ENCODE data around the gene MBD3L5. TPM values are rescaled to one million over a fixed set of nuclear protein-coding genes. Genes with fewer than 3 reads are reported as not detected.
"Not testable (repeated sequence)": the region's sequence is repeated elsewhere in the genome, so short reads cannot be mapped to it uniquely, and the experiment has no call there.

MBD3L5 gene
- total RNA-seq, 1 experiment from 2014 or later = not detected

DNA sequence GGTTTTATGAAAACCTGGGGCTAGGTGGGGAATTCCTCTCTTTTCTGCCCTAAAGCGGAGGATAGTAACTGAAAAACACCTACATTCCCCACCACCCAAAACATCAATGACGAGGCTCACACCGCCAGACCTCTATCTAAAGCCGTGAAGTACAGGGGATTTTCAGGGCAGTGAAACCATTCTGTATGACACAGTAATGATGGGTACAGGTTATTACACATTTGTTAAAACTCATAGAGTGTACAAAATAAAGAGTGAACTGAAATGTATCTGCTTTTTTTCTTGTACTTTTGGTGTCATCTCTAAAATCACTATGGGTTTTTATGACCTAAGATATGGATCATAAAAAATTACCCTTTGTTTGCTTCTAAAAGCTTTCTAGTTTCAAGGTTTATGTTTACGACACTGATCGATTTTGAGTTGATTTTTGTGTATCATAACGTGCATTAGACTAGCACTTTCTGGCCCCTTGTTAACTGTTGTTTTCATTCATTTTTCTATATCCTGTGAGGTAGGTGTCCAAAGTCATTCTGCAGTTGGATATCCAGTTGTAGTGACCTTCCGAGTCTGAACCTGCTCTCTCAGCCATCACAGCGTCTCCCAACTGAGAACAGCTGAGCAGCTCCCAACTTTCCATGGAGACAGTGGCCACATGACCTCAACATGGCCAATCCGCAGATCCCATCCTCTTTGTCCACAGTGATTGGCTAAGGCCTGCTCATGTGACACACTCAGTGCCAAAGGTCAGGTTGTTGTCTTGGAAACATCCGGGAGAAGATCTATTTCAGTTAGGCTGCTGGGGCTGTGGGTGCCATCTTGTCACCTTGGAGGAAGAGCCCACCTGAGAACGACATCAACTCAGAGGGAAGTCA is 19.4 kb upstream of the MBD3L5 start:
- Histone ChIP-seq H3K4me3 (no peak overlapping the region), H3K9me3 (replicated peaks) (no peaks in the 10 kb centered on the region), H3K36me3 (no peaks in the 10 kb centered on the region), H3K27me3 (replicated peaks) (no peaks in the 10 kb centered on the region), H3K4me1 (replicated peaks) (no peaks in the 10 kb centered on the region), H3K27ac (no peak overlapping the region)
- no peak for DNase-seq (ENCODE audit: low read depth in 1 of 2, low spot score in 2 of 2)

DNA sequence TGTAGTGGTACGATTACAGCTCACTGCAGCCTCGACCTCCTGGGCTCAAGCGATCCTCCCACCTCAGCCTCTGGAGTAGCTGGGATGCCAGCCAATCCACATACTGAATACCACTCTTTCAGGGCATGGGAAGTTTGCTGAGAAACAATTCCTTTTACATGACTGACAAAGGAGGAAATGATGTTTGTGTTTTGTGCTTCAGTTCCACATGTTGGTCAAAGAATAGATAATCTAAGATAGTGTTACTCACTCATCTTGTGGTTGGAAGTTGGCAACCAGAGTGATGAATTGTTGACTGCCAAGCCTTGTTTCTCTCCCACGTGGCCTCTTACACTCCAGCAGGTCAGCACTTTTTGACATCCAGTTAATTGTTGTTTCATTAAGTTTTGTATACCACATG is 16.7 kb upstream of the MBD3L5 start:
- DNase-seq (ENCODE audit: low read depth in 1 of 2, low spot score in 2 of 2) = peak in 1 of 2 experiments; percentile 8
- H3K27ac ChIP-seq = no peak overlapping the region
- H3K4me3 ChIP-seq = no peak overlapping the region
- H3K27me3 ChIP-seq (replicated peaks) = no peaks in the 10 kb centered on the region
- no peaks in the 10 kb centered on the region for H3K4me1 ChIP-seq (replicated peaks)
- no peaks in the 10 kb centered on the region for H3K36me3 ChIP-seq
- H3K9me3 ChIP-seq (replicated peaks) = no peaks in the 10 kb centered on the region

DNA sequence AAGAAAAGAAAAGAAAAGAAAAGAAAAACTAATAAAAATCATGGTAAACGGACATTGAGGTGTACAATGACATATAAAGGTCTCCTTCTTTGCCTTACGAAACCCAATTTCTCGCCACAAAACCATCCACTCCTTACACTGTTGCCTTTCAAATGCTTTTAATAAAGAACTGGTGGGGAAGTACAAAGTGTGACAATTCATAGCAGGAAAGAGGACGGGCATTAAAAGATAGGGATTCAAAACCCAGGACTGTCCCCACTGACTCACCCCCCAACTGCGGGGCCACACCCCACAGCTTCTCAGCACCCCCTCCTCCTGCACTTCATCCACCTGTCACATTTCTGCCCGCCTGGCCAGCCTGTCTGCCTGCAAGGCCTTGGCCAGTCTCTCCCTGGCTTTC is 11.6 kb upstream of the MBD3L5 start:
- Histone ChIP-seq H3K4me1 (replicated peaks) (no peaks in the 10 kb centered on the region), H3K36me3 (no peaks in the 10 kb centered on the region), H3K9me3 (replicated peaks) (no peaks in the 10 kb centered on the region), H3K27me3 (replicated peaks) (no peaks in the 10 kb centered on the region), H3K4me3 (no peak overlapping the region), H3K27ac (no peak overlapping the region)
- DNase-seq (ENCODE audit: low read depth in 1 of 2, low spot score in 2 of 2) = peak in 1 of 2 experiments; percentile 26

DNA sequence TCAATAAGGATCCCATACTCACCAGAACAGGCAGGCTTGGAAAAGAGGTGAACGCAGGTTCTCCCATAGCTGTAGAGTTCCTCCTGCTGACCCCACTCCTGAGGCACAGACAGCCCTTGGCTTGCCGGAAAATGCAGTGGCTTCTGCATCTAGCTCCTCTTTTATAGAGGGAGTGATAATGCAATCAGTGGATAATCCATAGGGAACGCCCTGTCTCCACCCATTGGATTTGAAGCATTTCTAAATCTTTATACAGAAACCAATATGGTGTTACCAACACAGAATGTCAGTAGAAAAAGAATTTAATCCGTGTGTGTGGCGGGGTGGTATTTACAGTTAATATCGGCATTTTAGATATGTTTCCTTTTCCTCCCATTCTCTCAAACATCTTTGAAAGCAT is 9.0 kb upstream of the MBD3L5 start, which contains the start of gene MBD3L2B:
Gene MBD3L2B, minus strand, starts transcription at position 101 of the 400 bp plus-strand sequence. Its CDS starts 34 bp downstream, at position 67.
- H3K4me3 ChIP-seq; H3K9me3 ChIP-seq (replicated peaks); H3K27me3 ChIP-seq (replicated peaks); H3K36me3 ChIP-seq; H3K27ac ChIP-seq; H3K4me1 ChIP-seq (replicated peaks); DNase-seq (ENCODE audit: low read depth in 1 of 2, low spot score in 2 of 2): not testable (repeated sequence)

DNA sequence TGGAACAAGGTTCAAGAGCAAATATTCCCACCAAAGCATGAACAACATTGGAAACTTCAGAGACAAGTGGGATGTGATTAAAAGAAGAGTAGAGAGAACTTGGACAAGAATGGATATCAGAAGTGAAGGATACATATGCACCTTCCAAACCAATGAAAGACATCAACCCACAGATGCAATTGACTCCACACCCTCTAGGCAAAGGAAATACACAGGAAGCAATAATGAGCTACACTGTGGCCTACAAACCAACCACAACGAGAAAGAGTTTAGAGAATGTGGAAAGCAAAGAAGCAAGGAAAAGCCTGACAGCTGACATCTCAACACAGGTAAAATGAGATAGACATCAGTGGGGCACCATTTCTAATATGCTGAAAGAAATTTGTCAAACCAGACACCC is 1.6 kb upstream of the MBD3L5 start:
- H3K27me3 ChIP-seq (replicated peaks); DNase-seq (ENCODE audit: low read depth in 1 of 2, low spot score in 2 of 2): not testable (repeated sequence)

DNA sequence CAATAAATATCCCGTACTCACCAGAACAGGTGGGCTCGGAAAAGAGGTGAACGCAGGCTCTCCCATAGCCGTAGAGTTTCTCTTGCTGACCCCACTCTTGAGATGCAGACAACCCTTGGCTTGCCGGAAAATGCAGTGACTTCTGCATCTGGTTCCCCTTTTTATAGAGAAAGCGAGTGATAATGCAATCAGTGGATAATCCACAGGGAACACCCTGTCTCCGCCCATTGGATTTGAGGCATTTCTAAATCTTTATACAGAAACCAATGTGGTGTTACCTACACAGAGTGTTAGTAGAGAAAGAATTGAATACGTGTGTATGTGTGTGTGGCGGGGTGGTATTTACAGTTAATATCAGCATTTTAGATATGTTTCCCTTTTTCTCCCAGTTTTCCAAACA is 9.7 kb downstream of the MBD3L5 start, which contains the start of gene MBD3L4:
Gene MBD3L4, minus strand, starts transcription at position 101 of the 400 bp plus-strand sequence. Its CDS starts 35 bp downstream, at position 66.
- H3K27me3 ChIP-seq (replicated peaks); H3K4me1 ChIP-seq (replicated peaks); H3K4me3 ChIP-seq; H3K27ac ChIP-seq; H3K36me3 ChIP-seq; DNase-seq (ENCODE audit: low read depth in 1 of 2, low spot score in 2 of 2); H3K9me3 ChIP-seq (replicated peaks): not testable (repeated sequence)

More for the DNA sequence above, 1.6 kb upstream of the MBD3L5 start:
- not testable (repeated sequence) for H3K4me3 ChIP-seq; H3K36me3 ChIP-seq; H3K27ac ChIP-seq; H3K9me3 ChIP-seq (replicated peaks); H3K4me1 ChIP-seq (replicated peaks)

DNA sequence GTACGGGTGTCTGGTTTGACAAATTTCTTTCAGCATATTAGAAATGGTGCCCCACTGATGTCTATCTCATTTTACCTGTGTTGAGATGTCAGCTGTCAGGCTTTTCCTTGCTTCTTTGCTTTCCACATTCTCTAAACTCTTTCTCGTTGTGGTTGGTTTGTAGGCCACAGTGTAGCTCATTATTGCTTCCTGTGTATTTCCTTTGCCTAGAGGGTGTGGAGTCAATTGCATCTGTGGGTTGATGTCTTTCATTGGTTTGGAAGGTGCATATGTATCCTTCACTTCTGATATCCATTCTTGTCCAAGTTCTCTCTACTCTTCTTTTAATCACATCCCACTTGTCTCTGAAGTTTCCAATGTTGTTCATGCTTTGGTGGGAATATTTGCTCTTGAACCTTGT is 11.2 kb downstream of the MBD3L5 start:
- not testable (repeated sequence) for H3K4me1 ChIP-seq (replicated peaks); H3K27me3 ChIP-seq (replicated peaks); H3K9me3 ChIP-seq (replicated peaks); H3K27ac ChIP-seq; H3K4me3 ChIP-seq; DNase-seq (ENCODE audit: low read depth in 1 of 2, low spot score in 2 of 2); H3K36me3 ChIP-seq

DNA sequence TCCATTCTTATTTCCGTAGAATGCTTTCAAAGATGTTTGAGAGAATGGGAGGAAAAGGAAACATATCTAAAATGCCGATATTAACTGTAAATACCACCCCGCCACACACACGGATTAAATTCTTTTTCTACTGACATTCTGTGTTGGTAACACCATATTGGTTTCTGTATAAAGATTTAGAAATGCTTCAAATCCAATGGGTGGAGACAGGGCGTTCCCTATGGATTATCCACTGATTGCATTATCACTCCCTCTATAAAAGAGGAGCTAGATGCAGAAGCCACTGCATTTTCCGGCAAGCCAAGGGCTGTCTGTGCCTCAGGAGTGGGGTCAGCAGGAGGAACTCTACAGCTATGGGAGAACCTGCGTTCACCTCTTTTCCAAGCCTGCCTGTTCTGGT is 18.6 kb downstream of the MBD3L5 start, which contains the start of gene MBD3L2:
Gene MBD3L2, plus strand, starts transcription at position 301 of the 400 bp plus-strand sequence. Its CDS starts 53 bp downstream, at position 354.
- not testable (repeated sequence) for H3K36me3 ChIP-seq; H3K9me3 ChIP-seq (replicated peaks); H3K4me1 ChIP-seq (replicated peaks); H3K27ac ChIP-seq; H3K27me3 ChIP-seq (replicated peaks); DNase-seq (ENCODE audit: low read depth in 1 of 2, low spot score in 2 of 2); H3K4me3 ChIP-seq

DNA sequence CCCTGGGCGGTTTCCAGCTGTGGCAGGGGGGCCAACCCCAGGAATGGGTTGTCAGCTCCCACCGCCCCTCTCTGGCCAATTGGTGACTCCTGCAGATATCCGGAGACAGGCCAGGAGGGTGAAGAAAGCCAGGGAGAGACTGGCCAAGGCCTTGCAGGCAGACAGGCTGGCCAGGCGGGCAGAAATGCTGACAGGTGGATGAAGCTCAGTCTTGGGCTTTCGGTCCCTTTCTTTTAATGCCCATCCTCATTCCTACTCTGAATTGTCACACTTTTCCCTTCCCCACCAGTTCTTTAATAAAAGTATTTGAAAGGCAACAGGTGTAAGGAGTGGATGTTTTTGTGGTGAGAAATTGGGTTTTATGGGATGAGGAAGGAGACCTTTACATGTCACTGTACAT is 21.0 kb downstream of the MBD3L5 start:
- not testable (repeated sequence) for H3K9me3 ChIP-seq (replicated peaks); H3K27me3 ChIP-seq (replicated peaks); H3K4me1 ChIP-seq (replicated peaks); H3K27ac ChIP-seq; H3K4me3 ChIP-seq; H3K36me3 ChIP-seq
- DNase-seq (ENCODE audit: low read depth in 1 of 2, low spot score in 2 of 2) = peak in 1 of 2 experiments; percentile 35

DNA sequence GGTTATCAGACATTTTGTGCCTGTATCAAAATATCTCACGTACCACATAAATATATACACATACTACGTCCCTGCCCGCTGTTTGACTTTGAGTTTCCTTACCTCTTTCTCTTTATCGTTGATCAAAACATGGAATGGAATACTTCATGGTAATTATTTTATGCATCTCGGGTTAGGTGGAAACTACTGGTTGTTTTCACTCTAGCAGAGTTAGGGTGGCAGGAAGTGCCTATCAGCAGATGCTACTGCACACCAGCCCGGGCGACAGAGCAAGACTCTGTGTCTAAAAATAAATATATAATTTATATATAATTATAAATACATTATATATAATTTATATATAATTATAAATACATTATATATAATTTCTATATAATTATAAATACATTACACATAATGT is 22.5 kb downstream of the MBD3L5 start:
- not testable (repeated sequence) for H3K9me3 ChIP-seq (replicated peaks); H3K27ac ChIP-seq; H3K4me3 ChIP-seq; H3K27me3 ChIP-seq (replicated peaks); H3K36me3 ChIP-seq; DNase-seq (ENCODE audit: low read depth in 1 of 2, low spot score in 2 of 2); H3K4me1 ChIP-seq (replicated peaks)

DNA sequence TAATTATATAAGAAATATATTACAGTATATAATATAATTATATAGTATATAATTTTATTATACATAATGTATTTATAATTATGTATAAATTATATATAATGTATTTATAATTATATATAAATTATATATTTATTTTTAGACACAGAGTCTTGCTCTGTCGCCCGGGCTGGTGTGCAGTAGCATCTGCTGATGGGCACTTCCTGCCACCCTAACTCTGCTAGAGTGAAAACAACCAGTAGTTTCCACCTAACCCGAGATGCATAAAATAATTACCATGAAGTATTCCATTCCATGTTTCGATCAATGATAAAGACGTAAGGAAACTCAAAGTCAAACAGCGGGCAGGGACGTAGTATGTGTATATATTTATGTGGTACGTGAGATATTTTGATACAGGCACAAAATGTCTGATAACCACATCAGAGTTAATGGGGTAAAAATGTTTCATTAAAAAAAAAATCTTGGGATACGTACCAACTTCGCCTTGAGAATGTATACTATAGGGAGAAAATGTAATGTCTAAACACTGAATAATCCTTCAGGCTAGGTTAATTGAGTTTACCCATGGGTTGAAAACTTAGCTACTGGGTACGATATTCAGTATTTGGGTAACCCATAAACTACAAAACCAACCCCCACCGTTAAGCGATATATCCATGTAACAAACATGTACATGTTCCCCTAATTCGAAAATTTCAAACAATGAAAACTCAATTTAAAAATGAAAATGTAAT is 24.4 kb downstream of the MBD3L5 start:
- not testable (repeated sequence) for H3K4me1 ChIP-seq (replicated peaks); H3K27ac ChIP-seq; H3K27me3 ChIP-seq (replicated peaks); DNase-seq (ENCODE audit: low read depth in 1 of 2, low spot score in 2 of 2); H3K36me3 ChIP-seq; H3K9me3 ChIP-seq (replicated peaks); H3K4me3 ChIP-seq

DNA sequence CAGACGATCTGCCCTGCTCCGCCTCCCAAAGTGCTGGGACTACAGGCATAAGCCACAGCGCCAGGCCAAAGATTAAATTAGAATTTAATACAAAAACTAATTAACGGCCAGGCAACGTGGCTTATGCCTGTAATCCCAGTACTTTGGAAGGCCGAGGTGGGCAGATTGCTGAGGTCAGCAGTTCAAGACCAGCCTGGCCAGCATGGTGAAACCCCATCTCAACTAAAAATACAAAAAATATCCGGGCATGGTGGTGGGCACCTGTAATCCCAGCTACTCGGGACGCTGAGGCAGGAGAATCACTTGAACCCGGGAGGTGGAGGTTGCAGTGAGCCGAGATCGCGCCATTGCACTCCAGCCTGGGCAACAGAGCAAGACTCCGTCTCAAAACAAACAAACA is 25.3 kb downstream of the MBD3L5 start:
- not testable (repeated sequence) for H3K9me3 ChIP-seq (replicated peaks); H3K27me3 ChIP-seq (replicated peaks); H3K4me3 ChIP-seq; H3K36me3 ChIP-seq; H3K4me1 ChIP-seq (replicated peaks); DNase-seq (ENCODE audit: low read depth in 1 of 2, low spot score in 2 of 2); H3K27ac ChIP-seq

DNA sequence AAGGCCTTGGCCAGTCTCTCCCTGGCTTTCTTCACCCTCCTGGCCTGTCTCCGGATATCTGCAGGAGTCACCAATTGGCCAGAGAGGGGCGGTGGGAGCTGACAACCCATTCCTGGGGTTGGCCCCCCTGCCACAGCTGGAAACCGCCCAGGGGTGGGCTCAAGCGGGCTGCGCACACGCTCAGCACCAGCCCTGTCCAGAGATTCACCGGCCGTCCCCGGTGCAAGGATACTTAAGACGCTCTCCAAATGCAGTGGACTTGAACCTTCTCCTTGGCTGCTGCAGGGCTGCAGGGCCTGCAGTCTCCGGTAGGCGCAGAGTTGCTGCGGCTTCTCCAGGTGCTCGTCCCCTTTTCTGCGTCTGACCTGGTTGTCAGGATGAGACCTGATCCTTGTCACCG is 26.0 kb downstream of the MBD3L5 start:
- H3K36me3 ChIP-seq; H3K4me3 ChIP-seq; H3K27ac ChIP-seq; H3K27me3 ChIP-seq (replicated peaks); H3K9me3 ChIP-seq (replicated peaks); H3K4me1 ChIP-seq (replicated peaks): not testable (repeated sequence)
- peak in 1 of 2 experiments; percentile 21 for DNase-seq (ENCODE audit: low read depth in 1 of 2, low spot score in 2 of 2)

DNA sequence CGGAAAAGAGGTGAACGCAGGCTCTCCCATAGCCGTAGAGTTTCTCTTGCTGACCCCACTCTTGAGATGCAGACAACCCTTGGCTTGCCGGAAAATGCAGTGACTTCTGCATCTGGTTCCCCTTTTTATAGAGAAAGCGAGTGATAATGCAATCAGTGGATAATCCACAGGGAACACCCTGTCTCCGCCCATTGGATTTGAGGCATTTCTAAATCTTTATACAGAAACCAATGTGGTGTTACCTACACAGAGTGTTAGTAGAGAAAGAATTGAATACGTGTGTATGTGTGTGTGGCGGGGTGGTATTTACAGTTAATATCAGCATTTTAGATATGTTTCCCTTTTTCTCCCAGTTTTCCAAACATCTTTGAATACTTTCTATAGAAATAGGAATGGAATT is 28.2 kb downstream of the MBD3L5 start, which contains the start of gene MBD3L3:
Gene MBD3L3, minus strand, starts transcription at position 101 of the 400 bp plus-strand sequence. Its CDS starts 71 bp downstream, at position 30.
- H3K9me3 ChIP-seq (replicated peaks); H3K4me3 ChIP-seq; H3K27ac ChIP-seq; H3K4me1 ChIP-seq (replicated peaks); H3K27me3 ChIP-seq (replicated peaks); H3K36me3 ChIP-seq; DNase-seq (ENCODE audit: low read depth in 1 of 2, low spot score in 2 of 2): not testable (repeated sequence)
